Epithelial cell of proximal tubule (primary cell): ENCODE results near the gene GARRE1. TPM values are rescaled to one million over a fixed set of nuclear protein-coding genes. Genes with fewer than 3 reads are reported as not detected.

Experiments used
- DNase-seq: peaks from one replicate; pipeline ENCODE4 v3.0.0-alpha.2; 2011; ENCODE audit warnings: low read depth
- H3K4me3 ChIP-seq: 2 replicates; pipeline ENCODE4 v1.5.1; 2011; ENCODE audit warnings: low read depth, mild to moderate bottlenecking, low read length
- CTCF ChIP-seq: conservative IDR thresholded peaks from 2 replicates; pipeline ENCODE4 v1.5.1; 2012; ENCODE audit warnings: low read depth, mild to moderate bottlenecking, low read length
- total RNA-seq: library from RNA; depleted of rRNA; stranded (reverse); fragments of >200 nt; gene quantifications from 2 replicates; pipeline ENCODE4 v1.2.3, GENCODE V29; 2015

Gene GARRE1
- total RNA-seq, 1 donor from 2014 or later: 10.1 TPM

- DNase-seq: no peak
- H3K4me3 ChIP-seq: peak overlapping the region; percentile 94
- TF ChIP-seq CTCF: no peak
These were observed 511 bp downstream of the GARRE1 start for GRCh38 chr19:34254698-34255432.

- no peak for DNase-seq
- no peak for TF ChIP-seq CTCF
- peak overlapping the region; percentile 94 for H3K4me3 ChIP-seq
These were observed 1.2 kb downstream of the GARRE1 start for GRCh38 chr19:34255546-34255945.

GRCh38 chr19:34256835-34257558 is 2.6 kb downstream of the GARRE1 start:
- no peak for DNase-seq

GRCh38 chr19:34257559-34257924 is 3.2 kb downstream of the GARRE1 start:
- TF ChIP-seq CTCF: no peak
- no peak overlapping the region for H3K4me3 ChIP-seq
- no peak for DNase-seq

More at GRCh38 chr19:34256835-34257558, 2.6 kb downstream of the GARRE1 start:
- no peak for TF ChIP-seq CTCF
- H3K4me3 ChIP-seq: no peak overlapping the region

GRCh38 chr19:34259367-34260095 is 5.2 kb downstream of the GARRE1 start:
- TF ChIP-seq CTCF: no peak
- no peak for DNase-seq
- H3K4me3 ChIP-seq: no peak overlapping the region

GRCh38 chr19:34260771-34261173 is 6.4 kb downstream of the GARRE1 start:
- DNase-seq: no peak
- no peak overlapping the region for H3K4me3 ChIP-seq
- no peak for TF ChIP-seq CTCF
